GM19099 (cell line): ENCODE results near the gene PRDM12.

ENCODE experiments used
- POLR2A ChIP-seq: IDR thresholded peaks from 3 replicates; pipeline ENCODE4 v1.6.1; 2011; ENCODE audit warnings: low read depth; ENCODE audit not compliant: insufficient read length; ENCODE audit errors: extremely low read depth

The PRDM12 gene

DNA sequence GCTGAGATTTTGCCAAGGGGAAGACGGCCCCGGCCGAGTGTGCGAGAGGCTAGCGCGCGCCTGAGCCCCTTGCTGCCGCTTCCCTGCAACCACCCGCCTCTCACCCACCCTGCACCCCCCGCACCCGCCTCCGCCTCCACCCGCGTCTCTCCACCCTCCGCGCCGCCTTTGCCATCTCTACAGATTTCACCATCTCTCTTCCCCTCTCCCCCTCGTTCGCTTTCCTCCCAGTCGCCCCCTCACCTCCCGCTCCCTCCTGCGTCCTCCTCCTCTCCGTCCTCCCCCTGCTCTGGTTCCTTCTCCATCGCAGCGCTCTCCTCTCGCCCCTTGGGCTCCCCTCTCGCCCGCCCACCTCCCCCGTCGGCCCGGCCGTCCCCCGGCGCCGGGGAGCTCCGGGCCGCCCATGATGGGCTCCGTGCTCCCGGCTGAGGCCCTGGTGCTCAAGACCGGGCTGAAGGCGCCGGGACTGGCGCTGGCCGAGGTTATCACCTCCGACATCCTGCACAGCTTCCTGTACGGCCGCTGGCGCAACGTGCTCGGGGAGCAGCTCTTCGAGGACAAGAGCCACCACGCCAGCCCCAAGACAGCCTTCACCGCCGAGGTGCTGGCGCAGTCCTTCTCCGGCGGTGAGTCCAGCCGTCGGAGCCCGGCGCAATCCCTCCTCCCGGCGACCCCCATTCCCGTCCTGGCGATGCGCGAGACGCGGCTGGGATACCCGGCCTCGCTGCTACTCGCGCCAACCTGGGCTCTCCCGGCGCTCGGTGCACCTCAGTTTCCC, at the start of gene PRDM12:
PRDM12 (plus strand) TSS at position 344 of the 778 bp plus-strand sequence; CDS start at position 404, 60 bp downstream.
- no peak for TF ChIP-seq POLR2A

DNA sequence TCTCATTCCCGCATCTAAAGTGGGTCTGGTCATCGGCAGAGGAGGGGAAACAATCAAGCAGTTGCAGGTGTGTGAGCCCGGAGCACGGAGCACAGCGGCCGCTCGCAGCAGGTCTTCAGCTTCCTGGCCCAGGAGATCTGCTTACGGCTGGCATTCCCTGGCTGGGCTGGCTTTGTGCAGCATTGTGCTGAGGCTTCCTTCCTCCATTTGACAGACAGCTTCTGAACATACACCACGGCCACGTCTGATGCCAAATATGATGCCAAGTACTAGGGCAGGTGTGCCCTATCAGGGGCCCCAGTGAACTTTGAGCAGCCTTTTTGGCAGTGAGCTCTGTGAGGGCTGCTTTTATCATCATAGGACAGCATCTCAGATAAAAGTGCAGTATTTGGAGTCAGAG, 47.9 kb upstream of the PRDM12 start:
- no peak for TF ChIP-seq POLR2A

- no peak for TF ChIP-seq POLR2A
These were observed 40.9 kb upstream of the PRDM12 start for GRCh38 chr9:130623466-130623865.

DNA sequence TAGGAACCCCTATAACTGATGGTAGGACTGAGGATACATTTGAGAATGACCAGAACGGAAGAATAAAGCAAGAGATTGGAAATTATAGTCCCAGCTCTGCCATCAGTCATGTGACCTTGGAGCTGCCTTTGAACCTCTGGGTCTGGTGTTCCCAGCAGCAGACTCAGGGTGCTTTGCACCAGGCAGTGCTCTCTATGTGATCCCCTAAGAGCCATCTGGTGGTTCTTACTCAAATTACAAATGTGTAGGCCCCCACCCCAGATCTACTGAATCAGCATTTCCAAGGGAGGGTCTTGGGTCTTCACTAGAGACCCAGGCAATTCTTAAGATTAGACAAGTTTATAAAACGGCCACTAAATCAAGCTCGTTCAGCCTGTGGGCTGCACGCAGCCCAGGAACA, 40.2 kb upstream of the PRDM12 start:
- TF ChIP-seq POLR2A: no peak

GRCh38 chr9:130626249-130626996, 38.0 kb upstream of the PRDM12 start:
- no peak for TF ChIP-seq POLR2A

DNA sequence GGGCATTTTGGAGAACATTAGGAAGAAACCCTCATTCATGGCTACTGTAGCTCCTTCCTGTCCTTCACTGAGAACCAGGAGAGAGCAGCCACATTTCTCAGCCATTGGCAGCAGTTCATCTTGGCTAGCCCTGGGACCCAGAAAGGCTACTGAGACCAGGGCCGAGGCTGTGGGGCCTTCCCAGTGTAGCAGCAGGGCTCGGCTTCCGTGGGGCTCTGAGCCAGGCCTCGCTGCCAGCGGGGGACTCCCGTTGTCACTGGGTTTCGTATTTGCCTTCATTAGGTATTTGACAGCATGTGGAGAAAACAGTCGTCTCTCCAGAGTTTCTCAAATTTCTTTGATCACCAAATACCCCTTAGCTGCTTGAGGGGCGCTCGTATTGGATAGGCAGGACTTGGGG, 37.3 kb upstream of the PRDM12 start:
- TF ChIP-seq POLR2A: no peak

DNA sequence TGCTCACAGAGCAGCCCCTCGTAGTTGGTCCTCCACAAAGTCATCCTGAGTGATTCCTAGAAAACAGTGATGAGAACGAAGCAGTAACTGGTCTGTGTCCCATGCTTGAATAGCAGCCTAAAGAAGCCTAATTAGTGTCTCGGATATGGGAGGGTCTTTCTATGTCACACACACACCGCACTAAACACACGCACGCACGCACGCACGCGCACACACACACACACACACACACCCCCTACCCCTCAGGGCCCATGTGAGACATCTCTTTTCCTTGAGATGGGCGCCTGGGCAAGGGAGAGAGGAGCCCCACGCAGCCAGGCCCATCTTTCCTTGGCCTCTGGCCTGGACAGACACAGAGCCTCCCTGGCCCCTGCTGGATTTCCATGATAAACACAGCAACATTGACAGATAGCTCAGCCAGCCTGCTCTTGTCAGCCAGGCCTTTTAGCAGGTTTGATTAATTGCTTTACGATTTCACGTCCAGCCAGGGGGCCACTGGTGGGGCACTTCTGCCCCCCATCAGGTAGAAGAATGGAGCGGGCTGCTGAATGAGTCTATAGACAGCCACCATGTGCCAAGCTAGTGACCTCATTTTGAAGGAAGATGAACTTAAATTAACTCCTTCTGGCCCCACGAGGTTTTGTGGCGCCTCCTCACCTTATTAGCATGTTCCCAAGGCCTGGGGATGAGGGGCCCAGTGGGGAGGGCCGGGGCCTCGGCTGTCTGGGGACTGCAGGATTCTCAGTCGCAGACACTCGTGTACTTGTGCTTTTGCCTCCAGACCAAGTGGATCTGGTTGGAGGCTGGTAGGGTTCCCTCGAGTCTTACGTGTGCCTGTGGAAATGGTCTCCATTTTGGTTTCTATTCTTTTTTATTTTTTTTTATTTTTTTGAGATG, 36.2 kb upstream of the PRDM12 start:
- no peak for TF ChIP-seq POLR2A

DNA sequence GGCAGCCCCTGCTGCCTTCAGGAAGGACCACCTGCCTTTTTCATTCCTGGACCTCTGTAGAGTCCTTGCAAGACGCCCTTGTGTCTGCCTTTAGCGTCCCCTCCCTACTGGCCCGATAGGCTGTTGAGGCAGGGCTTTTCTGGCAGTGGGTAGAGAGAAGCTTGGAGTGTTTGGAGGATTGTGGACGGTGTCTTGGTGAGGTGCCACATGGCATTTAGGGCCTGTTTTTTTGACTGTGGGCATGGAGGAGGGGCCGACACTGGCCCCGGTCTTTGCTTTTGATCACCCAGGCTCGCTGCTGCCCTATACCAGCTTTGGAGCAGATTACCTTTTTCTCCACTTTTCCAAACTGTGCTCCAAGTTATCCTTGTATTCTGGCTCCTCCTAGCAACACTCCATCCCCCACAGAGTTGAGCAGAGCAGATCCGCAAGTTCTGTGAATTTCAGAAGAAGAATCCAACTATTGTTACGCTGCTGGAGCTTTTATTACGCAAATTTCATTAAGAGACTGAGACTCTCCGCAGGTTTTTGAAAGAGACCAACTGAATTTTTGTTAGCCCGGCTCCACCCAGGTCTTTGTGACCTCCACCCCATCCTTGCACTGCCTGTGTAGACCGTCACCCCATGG, 34.8 kb upstream of the PRDM12 start:
- no peak for TF ChIP-seq POLR2A

DNA sequence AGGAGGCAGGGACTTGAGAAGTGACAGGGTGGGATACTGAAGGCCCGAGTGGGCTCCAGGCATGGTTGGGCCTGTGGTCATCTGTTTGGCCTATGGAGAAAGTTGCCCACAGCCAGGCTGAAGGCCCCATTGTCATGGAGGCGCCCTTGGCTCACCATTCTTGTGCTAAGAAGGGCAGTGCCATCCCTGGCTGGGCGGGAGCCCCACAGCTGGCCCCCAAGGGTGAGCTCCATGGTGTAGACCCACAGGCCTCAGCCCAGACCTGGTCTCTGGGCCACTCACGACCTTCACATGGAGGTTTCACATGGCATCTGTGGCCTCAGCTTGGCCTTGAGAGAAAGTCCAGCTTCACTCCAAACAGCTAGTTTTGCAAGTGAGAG, 34.3 kb upstream of the PRDM12 start:
- no peak for TF ChIP-seq POLR2A

GRCh38 chr9:130630506-130631330, 33.7 kb upstream of the PRDM12 start:
- TF ChIP-seq POLR2A: no peak

DNA sequence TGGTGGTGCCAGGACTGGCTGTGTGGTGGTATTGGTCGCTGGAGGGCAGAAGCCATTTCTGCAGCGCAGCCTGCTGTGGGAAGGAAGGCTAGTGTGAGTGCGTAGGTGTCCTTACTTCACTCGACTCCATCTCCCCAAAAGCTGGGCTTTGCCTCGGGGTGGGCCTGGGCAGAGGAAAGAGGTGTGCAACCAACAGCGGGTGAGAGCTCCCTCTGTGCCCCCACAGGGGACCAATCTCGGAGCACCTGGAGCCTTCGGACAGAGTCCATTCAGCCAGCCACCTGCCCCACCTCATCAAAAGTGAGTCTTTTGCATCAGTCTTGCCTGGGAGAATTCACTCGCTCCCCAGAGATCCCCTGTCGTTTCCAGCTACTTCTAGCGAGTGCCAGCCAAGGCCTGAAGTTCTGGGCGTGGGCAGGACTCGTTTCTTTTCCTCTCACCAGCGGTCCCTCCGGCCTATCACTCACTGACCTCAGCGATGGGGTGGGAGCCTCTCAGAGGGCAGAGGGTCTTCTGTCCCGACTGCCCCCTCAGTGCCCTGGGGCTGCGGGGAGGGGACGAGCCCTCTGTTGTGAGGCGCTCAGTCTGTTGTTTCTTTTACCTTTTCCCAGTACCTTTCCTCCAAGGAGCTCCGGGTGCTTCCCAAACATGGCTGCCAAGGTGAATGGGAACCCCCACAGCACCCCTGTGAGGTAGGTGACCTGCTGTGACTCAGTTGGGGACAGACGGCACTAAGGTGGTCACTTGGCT, 32.9 kb upstream of the PRDM12 start:
- TF ChIP-seq POLR2A: no peak

GRCh38 chr9:130632081-130632710, 32.2 kb upstream of the PRDM12 start:
- TF ChIP-seq POLR2A: no peak

DNA sequence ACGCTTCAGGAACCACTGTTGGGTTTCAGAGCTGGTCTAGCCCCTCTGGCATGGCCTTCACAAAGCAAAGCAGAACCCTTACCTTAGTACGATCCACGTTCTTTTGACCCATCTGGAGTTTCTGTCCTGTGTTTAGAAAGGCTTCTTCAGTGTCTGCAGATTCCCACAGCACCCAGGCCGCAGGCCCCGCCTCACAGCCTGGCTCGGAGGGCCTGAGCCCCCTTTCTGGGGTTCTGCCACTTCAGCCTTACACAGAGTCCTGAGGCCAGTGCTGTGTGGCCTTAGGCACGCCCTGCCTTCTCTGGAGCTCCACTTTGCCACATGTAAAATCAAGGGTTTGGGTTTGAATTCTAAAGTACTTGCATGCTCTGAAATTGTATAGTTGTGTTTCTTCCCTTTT, 31.6 kb upstream of the PRDM12 start:
- no peak for TF ChIP-seq POLR2A
